Measurements from ENCODE around the gene UQCC2.

UQCC2 gene

GRCh38 chr6:33690766-33691165 is 20.7 kb downstream of the UQCC2 start:
- DNase-seq (ENCODE audit: low read depth): no peak

GRCh38 chr6:33689879-33690278 is 21.6 kb downstream of the UQCC2 start:
- no peak for DNase-seq (ENCODE audit: low read depth)

GRCh38 chr6:33689148-33689494 is 22.4 kb downstream of the UQCC2 start:
- DNase-seq (ENCODE audit: low read depth): no peak

GRCh38 chr6:33688451-33689147 is 22.9 kb downstream of the UQCC2 start:
- no peak for DNase-seq (ENCODE audit: low read depth)

- no peak for DNase-seq (ENCODE audit: low read depth)
These were observed 23.5 kb downstream of the UQCC2 start for GRCh38 chr6:33688006-33688405.

- DNase-seq (ENCODE audit: low read depth): no peak
These were observed 24.2 kb downstream of the UQCC2 start for GRCh38 chr6:33686981-33687975.

GRCh38 chr6:33686225-33686924 is 25.1 kb downstream of the UQCC2 start:
- no peak for DNase-seq (ENCODE audit: low read depth)

GRCh38 chr6:33685411-33686224 is 25.9 kb downstream of the UQCC2 start:
- no peak for DNase-seq (ENCODE audit: low read depth)

- DNase-seq (ENCODE audit: low read depth): no peak
These were observed 26.5 kb downstream of the UQCC2 start for GRCh38 chr6:33684983-33685382.

GRCh38 chr6:33684428-33684896 is 27.0 kb downstream of the UQCC2 start:
- no peak for DNase-seq (ENCODE audit: low read depth)

GRCh38 chr6:33683576-33684427 is 27.7 kb downstream of the UQCC2 start:
- no peak for DNase-seq (ENCODE audit: low read depth)

GRCh38 chr6:33683051-33683571 is 28.4 kb downstream of the UQCC2 start:
- DNase-seq (ENCODE audit: low read depth): no peak

- no peak for DNase-seq (ENCODE audit: low read depth)
These were observed 29.2 kb downstream of the UQCC2 start for GRCh38 chr6:33682341-33682740.

GRCh38 chr6:33679761-33680160 is 31.7 kb downstream of the UQCC2 start:
- no peak for DNase-seq (ENCODE audit: low read depth)

GRCh38 chr6:33678932-33679490 is 32.5 kb downstream of the UQCC2 start:
- no peak for DNase-seq (ENCODE audit: low read depth)

- DNase-seq (ENCODE audit: low read depth): no peak
These were observed 33.1 kb downstream of the UQCC2 start for GRCh38 chr6:33678233-33678931.

GRCh38 chr6:33677689-33678088 is 33.8 kb downstream of the UQCC2 start:
- DNase-seq (ENCODE audit: low read depth): no peak

- no peak for DNase-seq (ENCODE audit: low read depth)
These were observed 34.3 kb downstream of the UQCC2 start for GRCh38 chr6:33677143-33677660.
